HG03565 (cell line): ENCODE measurements around the gene SLC48A1.

Experiments used
- ATAC-seq: cut with Tn5 transposase; IDR thresholded peaks from one replicate; pipeline ENCODE4 v1.9.1; 2021; ENCODE audit warnings: mild to moderate bottlenecking, moderate library complexity; ENCODE audit not compliant: unreplicated experiment

The SLC48A1 gene

GRCh38 chr12:47744005-47744651 is 28.9 kb upstream of the SLC48A1 start:
- ATAC-seq: no peak

DNA sequence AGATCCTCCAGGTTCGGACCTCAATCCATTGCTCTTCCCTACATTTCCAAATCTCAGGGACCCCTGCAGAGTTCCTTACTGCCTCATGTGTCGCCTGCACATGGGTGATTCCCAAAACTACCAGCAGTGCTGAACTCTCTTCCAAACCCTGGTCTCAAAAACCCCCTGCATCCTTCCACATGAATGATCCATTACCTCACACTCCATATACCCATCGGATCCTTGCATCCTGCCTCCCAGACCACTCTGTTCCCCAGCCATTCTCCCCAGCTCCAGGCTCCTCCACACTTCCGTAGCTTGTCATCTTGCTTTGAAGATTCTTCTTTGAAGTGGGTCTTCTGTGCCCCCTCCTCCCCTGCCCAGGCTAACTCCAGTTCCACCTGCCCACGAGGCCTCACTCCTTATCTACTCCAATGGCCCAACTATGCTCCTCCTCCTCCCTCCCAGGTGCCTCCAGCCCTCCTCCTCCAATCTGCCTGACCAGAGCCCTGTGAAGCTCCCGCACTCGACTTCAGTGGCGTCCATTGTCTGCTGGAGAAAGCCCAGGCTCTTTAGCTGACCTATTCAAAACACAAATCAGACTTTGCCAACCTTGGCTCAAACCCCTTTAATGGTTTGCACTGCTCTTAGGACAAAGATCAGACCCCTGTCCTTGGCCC is 28.1 kb upstream of the SLC48A1 start:
- no peak for ATAC-seq

DNA sequence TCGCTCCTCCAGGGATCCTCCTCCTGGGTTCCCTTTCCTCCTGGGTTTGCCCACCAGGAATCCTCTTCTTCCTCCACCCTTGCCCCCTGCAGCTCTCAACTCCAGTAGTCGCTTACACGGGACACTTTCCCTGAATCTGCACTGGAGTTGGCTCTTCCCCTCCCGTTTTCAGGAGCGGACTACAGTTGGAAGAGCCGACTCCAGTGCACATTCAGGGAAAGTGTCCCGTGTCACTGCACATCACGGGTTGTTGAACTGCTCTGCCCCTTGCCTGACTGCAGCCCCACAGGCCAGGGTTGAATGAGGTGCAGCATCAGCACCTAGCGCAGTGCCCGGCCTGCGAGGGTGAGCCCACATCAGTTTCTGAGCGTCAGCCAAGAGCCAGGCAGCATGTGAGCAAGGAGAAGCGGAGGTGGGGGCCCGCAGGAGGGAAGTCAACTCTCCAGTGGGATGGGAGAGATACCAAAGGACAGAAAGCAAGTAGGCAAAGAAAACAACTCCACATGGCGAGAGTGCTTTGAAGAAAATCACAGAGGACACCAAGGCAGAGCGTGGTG is 27.5 kb upstream of the SLC48A1 start:
- ATAC-seq: no peak

DNA sequence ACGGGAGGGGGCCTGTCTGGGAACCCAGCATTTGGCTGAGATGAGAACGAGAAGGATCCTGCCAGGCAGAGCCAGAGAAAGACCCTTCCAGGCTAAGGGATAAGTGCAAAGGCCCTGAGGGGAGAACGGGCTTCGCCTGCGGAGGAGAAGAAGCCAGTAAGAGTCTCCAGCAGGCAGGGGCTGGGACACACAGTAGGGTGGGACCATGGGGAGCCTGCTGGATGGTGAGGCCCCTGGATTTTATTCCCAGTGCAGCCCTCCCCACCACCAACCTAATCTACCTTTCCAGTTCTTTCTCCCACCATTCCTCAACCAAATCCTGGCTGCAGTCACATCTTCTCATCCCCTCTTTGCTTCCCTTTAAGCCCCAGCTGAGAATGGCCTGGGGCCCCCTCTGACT is 27.0 kb upstream of the SLC48A1 start:
- ATAC-seq: no peak

DNA sequence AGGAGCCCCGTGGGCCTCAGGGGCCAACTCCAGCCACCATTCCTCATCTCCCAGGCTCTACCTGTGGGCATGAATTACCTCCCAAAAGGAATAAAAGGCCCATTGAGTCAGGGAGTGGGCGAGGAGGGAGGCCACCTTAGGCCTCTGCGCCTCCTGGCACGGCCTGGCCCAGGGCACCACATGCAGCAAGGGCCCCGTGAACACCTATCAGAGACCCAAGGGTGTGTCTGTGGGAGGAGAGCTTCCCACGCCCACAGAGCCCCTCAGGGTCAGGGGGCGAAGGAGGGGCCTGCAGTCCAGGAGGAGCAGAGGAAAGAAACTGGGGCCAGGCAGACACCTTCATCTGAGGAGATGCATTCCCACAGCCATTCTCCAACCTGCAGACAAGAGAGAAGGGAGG is 26.5 kb upstream of the SLC48A1 start:
- ATAC-seq: no peak

- ATAC-seq: no peak
Observed at GRCh38 chr12:47747126-47747525, 25.9 kb upstream of the SLC48A1 start.

DNA sequence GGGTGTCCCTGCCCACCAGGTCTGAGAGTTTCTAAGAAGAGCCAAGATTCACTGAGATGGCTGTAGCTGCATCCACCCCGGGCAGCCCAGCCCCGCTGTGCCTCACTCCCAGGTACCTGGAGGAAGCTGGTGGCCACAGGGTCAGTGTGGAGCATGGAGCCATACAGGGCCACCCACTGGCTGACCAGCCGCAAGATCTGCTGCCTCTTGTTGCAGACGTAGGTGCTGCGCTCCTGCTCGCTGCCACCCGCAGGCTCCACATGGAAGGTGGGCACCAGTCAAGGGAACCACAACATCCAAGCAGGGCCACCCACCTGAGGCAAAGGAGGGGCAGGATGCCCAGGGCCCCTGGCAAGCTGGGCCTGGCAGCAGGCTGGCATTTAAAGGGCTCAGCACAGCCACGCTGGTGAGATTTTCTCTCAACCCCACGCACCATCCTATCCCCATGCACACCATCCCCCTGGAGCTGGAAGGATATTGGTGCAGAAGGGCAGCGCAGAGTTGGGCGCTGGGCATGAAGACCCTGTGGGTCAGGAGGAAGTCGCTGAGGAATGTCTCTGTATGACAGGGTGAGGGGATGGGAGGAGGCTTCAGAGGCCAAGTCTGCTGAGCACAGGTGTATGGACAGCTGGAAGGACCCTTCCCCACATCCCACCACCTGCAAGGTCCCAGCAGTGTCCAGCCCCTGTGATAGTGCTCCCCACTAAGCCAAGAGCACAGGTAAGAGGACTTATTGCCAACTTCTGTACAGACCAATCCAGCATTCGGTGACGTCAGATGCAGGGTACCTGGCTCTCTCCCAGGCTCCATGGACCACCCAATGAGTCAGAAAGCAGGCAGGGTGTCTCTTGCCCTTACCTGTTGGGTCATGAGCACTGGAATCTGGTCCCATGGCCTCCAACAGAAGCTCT is 25.2 kb upstream of the SLC48A1 start:
- ATAC-seq: no peak

- no peak for ATAC-seq
Observed at GRCh38 chr12:47748507-47748828, 24.6 kb upstream of the SLC48A1 start.

DNA sequence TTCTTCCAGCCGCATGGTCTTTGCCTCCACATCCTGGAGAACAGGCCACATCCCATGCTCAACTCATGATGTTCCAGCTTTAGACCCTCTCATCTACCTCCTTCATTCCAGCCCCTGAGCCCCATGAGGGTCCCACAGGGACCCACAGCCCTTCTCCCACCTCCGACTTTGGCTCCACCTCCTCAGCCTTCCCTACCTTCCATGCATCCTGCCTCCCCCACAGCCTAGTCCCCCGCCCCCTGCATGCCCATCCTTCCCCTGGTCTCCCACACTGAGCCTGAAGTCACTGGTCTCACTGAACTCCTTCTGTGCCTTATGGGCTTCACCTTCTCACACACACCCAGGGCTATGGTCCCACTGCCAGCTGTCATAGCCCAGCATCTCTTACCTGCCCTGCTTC is 24.1 kb upstream of the SLC48A1 start:
- ATAC-seq: no peak

DNA sequence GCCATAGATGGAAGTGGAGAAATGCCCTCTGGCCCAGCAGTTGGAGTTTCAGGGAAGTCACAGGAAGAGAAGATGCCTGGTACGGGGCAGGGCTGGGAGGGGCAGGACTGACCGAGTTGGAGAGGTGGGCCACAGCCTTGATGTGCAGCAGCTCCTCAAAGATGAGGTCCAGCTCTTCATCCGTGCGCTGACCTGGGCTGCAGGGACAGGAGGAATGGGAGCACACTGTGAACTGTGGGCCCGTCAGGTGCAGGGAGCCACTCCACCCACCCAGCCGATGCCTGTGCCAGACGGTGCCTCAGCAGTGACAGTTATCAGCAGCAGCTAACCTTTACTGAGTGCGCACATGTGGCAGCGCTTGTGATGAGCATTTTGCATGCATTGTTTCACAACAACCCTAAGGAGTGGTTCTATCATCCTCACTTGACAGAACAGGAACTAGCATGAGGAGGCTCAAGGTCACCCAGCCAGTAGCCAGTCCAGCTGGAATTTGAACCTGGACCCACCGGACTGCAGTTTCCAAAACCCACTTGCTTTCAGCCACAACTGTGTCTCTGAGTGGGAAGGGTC is 22.7 kb upstream of the SLC48A1 start:
- ATAC-seq: no peak

GRCh38 chr12:47750916-47751470 is 22.0 kb upstream of the SLC48A1 start:
- ATAC-seq: no peak

DNA sequence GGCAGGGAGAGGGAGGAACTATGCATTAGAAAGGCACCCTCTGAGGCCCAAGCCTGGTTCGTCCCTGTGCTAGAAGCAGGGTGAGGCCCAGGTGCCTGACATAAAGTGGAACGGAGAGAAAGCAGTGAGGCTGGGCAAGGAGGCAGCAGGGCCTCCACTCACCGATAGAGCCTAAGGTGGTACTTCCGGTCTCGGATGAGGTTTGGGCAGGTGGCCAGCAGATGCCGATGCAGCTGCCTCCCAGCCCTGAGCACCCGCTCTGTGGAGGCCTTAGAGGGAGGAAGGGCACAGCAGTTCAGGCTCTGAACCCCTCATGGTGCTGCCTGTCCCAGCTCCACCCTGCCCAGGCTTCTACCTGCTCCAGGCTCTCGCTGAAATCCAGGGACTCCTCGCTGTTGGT is 21.5 kb upstream of the SLC48A1 start:
- ATAC-seq: no peak

DNA sequence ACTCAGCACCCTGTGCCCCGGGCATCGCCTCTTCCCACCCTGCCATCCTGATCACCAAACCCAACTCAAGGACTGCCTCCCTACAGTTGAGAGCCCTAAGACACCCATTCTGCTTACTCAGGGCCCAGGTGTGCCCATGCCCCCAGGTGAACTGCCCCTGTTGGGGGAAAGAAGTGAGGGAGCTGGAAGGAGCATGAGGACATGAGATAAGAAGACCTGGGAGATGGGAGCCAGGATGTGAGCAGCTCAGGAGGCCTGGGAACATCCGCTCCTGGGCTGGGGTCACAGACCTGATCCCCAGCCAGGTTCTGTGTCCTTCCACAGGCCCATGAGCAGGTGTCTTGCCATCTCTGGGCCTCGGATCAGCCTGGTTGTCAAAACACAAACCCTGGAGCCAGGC is 20.9 kb upstream of the SLC48A1 start:
- no peak for ATAC-seq

GRCh38 chr12:47752552-47752951 is 20.5 kb upstream of the SLC48A1 start:
- no peak for ATAC-seq

GRCh38 chr12:47753021-47754001 is 19.7 kb upstream of the SLC48A1 start:
- no peak for ATAC-seq

GRCh38 chr12:47754126-47754525 is 18.9 kb upstream of the SLC48A1 start:
- ATAC-seq: no peak

- ATAC-seq: no peak
Observed at GRCh38 chr12:47754881-47755280, 18.2 kb upstream of the SLC48A1 start.

GRCh38 chr12:47755655-47756562 is 17.1 kb upstream of the SLC48A1 start:
- peak; percentile 64 for ATAC-seq

- ATAC-seq: no peak
Observed at GRCh38 chr12:47757364-47757839, 15.6 kb upstream of the SLC48A1 start.
